ENCODE measurements around the gene TMEM259.

DNA sequence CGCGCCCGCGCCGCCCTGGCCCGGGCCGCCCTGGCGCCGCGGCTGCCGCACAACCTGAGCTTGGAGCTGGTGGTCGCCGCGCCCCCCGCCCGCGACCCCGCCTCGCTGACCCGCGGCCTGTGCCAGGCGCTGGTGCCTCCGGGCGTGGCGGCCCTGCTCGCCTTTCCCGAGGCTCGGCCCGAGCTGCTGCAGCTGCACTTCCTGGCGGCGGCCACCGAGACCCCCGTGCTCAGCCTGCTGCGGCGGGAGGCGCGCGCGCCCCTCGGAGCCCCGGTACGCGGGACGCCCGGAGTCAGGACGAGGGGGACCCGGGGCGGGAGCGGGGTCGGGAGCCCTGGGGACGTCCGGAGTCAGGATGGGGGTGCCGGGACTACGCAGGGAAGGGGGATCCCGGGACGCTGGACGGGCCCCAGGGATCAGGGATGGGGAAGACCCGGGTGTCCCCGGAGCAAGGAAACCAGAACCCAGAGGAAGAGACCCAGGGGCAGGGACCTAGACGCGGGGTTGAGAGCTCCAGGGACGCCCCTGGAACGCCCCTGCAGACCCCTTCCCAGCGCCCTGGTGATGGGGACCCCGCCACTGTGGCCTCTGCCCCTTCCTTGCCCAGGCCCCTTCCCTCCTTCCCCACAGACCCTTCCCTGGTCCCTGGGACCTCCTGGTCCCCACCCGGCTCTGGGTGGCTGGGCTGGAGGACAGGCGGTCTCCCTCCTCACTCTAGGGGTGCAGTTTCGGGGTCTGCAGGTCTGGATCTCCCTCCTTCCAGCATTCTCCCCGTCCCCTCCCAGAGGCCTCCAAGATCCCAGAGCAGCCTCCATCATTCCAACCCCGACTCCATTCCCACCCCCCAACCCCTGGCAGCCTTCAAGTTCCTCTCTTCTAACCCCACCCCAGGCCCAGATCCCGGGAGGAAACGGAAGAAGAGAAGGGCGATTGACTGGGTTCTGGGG, 20.1 kb downstream of the TMEM259 start:
- TF ChIP-seq, protein P1, sequence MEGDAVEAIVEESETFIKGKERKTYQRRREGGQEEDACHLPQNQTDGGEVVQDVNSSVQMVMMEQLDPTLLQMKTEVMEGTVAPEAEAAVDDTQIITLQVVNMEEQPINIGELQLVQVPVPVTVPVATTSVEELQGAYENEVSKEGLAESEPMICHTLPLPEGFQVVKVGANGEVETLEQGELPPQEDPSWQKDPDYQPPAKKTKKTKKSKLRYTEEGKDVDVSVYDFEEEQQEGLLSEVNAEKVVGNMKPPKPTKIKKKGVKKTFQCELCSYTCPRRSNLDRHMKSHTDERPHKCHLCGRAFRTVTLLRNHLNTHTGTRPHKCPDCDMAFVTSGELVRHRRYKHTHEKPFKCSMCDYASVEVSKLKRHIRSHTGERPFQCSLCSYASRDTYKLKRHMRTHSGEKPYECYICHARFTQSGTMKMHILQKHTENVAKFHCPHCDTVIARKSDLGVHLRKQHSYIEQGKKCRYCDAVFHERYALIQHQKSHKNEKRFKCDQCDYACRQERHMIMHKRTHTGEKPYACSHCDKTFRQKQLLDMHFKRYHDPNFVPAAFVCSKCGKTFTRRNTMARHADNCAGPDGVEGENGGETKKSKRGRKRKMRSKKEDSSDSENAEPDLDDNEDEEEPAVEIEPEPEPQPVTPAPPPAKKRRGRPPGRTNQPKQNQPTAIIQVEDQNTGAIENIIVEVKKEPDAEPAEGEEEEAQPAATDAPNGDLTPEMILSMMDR (IDR thresholded peaks at IDR 0.05; ENCODE audit: low read length): no peak
- TF ChIP-seq EZH2 (IDR thresholded peaks at IDR 0.05; ENCODE audit: borderline replicate concordance, low read length): no peak
